SK-N-DZ (cell line): Measurements from ENCODE around the gene MYH9.

ENCODE experiments used
- DNase-seq: peaks from one replicate; pipeline ENCODE4 v3.0.0-alpha.2; 2015; ENCODE audit warnings: low spot score

The MYH9 gene

DNA sequence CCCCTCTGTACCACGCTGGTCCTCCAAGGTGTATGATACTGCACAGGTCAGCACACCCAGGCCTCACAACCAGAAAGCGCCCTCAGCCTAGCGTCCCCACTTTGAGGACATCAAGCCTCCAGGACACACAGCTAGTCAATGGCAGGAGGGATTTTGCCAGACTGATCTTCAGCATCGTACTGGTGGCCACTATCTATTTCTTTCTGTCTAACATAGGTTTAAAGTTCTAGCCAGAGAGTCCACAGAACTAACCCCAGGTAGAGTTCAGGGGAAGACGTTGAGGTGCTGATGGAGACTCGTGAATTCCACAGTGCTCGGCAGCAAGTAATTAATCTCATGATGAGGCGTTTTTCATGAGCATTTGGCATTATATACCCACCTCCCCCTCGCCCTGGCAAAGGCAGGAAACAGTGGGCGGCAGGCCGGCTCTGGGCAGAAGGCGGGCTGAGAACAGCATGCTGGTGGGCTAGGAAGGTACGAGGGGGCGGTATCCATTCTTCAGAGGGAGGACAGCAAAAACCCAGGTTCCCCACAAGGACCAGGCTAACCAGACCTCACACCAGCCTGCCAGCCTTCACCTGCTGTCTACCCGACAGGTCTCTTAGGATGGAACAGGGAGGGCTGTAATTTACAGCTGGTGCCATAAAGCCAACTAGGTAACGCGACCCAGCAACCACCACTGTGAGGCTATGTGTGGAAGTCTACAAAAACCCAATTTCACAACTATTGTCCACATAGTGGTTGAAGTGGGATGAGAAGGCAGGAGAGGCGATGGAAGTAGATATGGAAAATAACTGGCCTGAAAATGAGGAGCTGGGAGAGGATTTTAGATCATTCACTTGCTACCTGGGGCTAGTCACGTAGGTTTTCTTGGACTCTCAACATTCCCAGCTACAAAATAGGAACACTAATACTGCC, 18.5 kb downstream of the MYH9 start:
- no peak for DNase-seq

- DNase-seq, result peak; percentile 65
Measured at GRCh38 chr22:36368359-36368983, 19.3 kb downstream of the MYH9 start.

DNA sequence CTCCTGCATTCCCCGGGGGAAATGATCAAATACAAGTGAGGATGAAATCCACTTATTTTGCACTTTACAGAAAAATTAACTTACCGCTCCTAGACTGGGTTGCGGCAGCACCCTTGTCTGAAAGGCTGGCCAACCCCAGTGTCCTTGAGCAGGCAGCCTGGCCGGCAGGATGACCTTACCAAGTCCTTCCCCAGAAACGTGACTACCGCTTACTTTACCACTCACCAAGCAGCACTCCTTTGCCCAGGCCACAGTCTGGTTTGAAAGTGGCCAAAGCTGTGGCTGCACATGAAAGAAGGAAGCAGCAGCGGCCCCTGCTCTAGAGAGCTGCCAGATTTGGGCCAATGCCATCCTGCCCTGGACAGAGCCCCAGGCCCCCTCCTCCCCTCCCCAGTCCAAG, 20.3 kb downstream of the MYH9 start:
- peak; percentile 56 for DNase-seq

GRCh38 chr22:36367066-36367465, 20.7 kb downstream of the MYH9 start:
- DNase-seq, result no peak

GRCh38 chr22:36366291-36366708, 21.5 kb downstream of the MYH9 start:
- DNase-seq, result no peak

DNA sequence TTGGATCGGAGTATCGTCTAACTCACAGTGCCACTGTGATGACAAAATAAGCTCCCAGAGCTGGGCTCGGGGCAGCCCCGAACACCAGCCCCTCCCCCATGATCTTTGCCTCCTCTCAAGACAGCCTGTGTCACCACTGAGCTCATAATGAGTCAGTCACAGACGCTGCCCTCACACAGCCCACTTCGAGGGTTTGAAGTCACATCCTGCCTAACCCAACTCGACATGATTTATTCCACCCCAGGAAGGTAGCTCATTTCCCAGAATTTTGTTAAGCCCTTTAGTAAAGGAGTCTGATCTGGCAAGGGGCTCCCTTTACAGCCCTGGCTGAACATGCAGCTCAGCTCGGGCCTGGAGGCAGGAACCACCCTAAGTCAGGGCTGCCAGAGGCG, 22.8 kb downstream of the MYH9 start:
- no peak for DNase-seq

DNA sequence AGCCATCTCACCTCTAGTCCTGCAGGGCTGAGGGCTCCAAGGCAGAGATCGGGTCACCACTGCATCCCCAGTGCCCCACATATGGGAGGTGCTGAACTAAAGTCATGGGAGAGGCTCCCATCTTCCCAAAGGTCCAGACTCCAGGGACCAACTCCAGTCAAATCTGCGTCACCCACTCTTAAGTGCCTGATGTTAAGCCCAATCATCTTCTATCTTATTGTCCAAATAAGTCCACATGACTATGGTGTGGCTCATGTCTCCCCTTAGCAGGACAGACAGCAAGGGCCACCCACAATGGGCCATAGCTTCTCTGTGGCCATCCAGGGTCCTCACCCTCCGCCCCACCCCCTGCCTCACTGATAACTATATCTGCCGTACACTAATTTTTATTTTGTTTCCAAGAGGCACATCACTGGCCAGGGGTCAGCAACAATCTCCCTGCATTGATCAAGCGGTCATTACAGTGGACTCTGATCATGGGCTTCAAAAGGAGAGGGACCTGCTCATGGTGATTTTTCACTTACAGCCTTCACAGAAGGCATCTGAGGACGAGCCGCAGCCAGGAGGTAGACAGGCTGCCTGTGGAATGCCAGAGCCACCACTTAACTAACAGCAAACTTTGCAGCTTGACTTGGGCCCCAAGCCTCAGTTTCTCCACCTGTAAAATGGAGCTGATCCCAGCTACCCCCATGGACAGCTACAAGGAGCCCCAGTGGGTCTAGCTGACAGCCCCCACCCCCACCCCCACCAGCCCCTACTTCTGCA, 23.3 kb downstream of the MYH9 start:
- no peak for DNase-seq

- no peak for DNase-seq
Measured at GRCh38 chr22:36363349-36363981, 24.3 kb downstream of the MYH9 start.

- no peak for DNase-seq
Measured at GRCh38 chr22:36362932-36363331, 24.8 kb downstream of the MYH9 start.

DNA sequence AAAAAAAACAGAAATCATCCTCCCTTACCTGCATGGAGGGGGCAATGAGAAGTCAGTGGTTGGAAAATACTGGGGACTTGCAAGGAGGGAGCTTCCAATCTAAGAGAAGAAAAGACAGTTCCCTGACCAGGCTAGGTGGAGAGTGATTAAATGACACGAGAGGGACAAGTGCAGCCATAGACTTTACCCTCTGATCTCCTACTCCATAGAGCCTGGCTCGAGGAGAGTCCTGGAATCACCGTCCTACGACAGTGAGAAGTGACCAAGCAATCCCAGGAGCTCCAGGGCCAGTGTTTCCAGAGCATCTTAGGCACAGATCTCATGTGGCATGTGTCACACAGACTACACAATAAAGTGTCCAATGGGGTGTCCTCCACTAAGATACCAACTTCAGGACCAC, 25.7 kb downstream of the MYH9 start:
- DNase-seq, result no peak

DNA sequence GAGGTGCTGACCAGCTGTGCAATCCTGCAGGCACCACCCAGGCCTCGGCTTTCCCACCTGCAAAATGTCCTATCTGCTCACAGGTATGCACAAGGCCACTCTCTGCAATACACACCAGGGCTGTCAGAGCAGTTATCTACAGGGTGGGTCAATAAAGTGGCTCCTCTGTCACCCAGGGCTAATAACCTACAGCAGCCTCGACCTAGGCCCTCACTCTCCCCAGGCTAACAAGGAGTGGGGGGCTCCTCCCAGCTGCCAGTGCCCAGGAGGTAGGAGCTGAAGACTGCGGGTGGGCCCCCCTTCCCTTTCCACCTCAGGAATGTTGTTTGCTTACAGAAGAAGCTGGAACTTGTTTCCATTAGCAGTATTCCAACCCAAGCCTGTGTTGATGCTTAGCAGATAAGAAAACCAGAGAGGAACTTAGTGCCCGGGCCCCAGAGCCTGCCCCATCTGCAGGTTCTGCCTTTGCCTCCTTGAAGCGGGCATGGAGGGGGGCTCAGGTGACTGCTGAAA, 26.8 kb downstream of the MYH9 start:
- no peak for DNase-seq

DNA sequence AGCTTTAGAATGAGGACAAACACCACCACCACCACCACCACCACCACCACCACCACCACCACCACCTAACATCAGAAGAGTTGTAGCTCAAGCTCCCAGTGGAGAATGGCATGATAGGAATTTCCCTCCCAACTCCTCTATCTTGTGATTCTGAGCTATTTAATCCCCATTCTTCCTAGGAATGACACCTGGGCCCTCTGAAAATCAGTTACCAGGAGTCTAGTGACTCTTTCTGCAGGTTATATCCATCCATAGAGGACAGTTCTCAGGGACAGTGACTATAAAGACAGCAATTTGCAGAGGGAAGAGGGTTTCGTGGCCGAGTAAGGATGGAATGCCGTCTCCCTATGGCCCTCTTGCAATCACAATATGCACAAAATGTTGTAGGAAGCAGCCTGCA, 27.8 kb downstream of the MYH9 start:
- no peak for DNase-seq

DNA sequence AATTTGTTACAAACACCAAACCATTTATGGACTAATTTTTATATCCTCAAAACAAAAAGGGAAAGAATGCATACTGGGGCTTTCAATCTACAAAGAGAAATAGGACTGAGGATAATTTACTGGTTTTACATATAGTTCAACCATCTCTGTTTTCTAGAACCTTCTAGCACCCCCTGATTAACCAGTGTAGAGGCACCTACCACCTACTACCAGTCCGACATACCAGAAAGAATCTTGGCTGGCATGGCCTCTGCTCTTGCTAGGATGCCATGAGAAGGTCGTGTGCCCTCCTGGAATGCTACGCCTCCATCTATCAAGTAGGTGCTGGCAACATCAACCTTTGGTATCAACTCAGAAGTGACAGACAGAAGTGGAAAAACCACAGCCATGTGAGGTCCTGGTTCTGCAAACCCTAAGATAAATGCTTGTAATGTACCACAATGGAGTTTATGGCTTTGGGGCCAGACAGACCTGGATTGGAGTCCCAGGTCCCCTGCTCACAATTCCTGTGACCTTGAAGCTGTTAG, 28.2 kb downstream of the MYH9 start:
- no peak for DNase-seq

GRCh38 chr22:36358533-36359469, 29.0 kb downstream of the MYH9 start:
- no peak for DNase-seq

DNA sequence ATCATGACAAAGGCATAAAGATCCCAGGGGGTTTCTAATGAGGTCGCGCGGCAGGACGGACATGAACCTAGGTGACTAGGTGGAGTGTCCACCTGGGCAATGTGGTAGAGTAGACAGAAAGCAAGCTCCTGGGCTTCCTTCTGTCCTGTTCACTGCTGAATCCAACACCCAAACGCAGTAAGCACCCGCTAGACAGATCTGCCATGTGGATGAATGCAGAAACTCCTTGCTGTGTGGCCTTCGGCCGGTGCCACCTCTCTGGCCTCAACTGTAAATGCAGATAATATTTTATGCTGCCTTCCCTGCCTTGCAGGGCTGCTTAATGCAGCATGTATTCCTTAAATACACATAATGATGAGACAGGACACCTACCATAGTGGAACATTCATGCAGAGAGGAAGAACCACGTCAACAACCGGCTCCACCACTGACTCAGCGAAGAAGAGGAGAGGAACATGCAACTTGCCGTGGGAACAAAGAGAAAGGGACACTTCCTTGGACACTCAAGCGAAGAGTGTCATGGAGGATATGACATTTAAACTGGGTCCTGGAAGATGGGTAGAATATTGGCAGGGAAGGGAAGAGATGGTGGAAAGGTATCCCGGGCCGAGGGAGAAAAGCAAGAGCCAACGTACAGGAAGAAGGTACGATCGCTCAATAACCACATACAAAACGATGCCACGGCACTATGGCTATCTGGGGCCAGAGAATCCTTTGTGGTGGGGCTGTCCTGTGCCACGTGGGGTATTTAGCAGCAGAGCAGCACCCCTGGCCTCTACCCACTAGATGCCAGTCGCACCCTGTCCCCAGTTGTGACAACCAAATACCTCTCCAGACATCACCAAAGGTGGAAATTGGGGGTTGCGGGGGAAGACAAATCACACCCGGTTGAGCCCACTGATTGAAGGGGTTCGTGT, 30.8 kb downstream of the MYH9 start:
- no peak for DNase-seq

GRCh38 chr22:36355894-36356293, 31.9 kb downstream of the MYH9 start:
- DNase-seq, result no peak

DNA sequence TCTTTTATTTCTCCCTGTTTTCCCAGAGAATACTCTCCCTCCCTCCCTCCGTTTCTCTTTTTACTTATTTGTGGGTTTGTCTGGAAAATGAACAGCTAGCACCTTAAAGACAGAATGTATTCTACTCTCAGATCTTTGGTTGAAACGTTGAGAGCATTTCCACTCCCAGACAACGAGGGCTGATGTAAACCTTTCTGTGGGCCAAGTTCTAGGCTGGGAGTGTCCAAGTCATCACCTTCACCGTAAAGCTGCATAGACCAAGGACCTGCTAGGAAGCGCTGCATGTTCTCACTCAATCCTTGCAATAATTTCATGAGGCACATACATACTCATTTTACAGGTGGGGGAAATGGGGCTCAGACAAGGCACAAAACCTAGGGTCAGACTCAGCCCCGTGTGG, 32.4 kb downstream of the MYH9 start:
- DNase-seq, result no peak

- DNase-seq, result no peak
Measured at GRCh38 chr22:36352803-36353507, 34.8 kb downstream of the MYH9 start.
